Measurements from ENCODE around the gene TASOR. TPM values are rescaled to one million over a fixed set of nuclear protein-coding genes. Genes with fewer than 3 reads are reported as not detected.
"Not testable (repeated sequence)": the region's sequence is repeated elsewhere in the genome, so short reads cannot be mapped to it uniquely, and the experiment has no call there.

TASOR gene
- total RNA-seq, 1 donor from 2014 or later = 53.4 TPM

GRCh38 chr3:56702490-56703315 lies 19.6 kb upstream of the TASOR start:
- Histone ChIP-seq H3K4me1 (no peaks in the 10 kb centered on the region), H3K9me3 (no peaks in the 10 kb centered on the region), H3K27me3 (no peaks in the 10 kb centered on the region), H3K36me3 (no peaks in the 10 kb centered on the region), H3K27ac (no peak overlapping the region), H3K4me3 (no peak overlapping the region)
- peak; percentile 74 to 91 (median 86) for TF ChIP-seq CTCF (IDR thresholded peaks at IDR 0.05)
- intact Hi-C loops (cut with DNase I) = loop anchor here (1.0 to 10.0 kb wide), 3 partner anchors 96 to 382 kb away; no protein-coding TSS in a partner anchor
- DNase-seq (ENCODE audit: low spot score in 2 of 2) = peak in 1 of 2 donors; percentile 70

GRCh38 chr3:56700151-56700550 lies 17.1 kb upstream of the TASOR start:
- TF ChIP-seq CTCF (IDR thresholded peaks at IDR 0.05) = no peak
- Histone ChIP-seq H3K4me1 (no peaks in the 10 kb centered on the region), H3K27ac (no peak overlapping the region), H3K27me3 (no peaks in the 10 kb centered on the region), H3K36me3 (no peaks in the 10 kb centered on the region), H3K4me3 (no peak overlapping the region), H3K9me3 (no peaks in the 10 kb centered on the region)
- no peak for DNase-seq (ENCODE audit: low spot score in 2 of 2)
- intact Hi-C loops (cut with DNase I) = loop anchor here (10.0 kb wide), 1 partner anchor 385 kb away; no protein-coding TSS in a partner anchor

- Histone ChIP-seq H3K4me3 (no peak overlapping the region), H3K9me3 (no peaks in the 10 kb centered on the region), H3K36me3 (no peaks in the 10 kb centered on the region), H3K4me1 (no peaks in the 10 kb centered on the region), H3K27ac (no peak overlapping the region), H3K27me3 (no peaks in the 10 kb centered on the region)
- intact Hi-C loops (cut with DNase I) = no loop called here
- no peak for DNase-seq (ENCODE audit: low spot score in 2 of 2)
- no peak for TF ChIP-seq CTCF (IDR thresholded peaks at IDR 0.05)
Measured at GRCh38 chr3:56694867-56695683, 12.0 kb upstream of the TASOR start.

GRCh38 chr3:56693750-56694149 lies 10.7 kb upstream of the TASOR start:
- Histone ChIP-seq H3K9me3 (no peaks in the 10 kb centered on the region), H3K4me1 (no peaks in the 10 kb centered on the region), H3K4me3 (no peak overlapping the region), H3K27ac (no peak overlapping the region), H3K36me3 (no peaks in the 10 kb centered on the region), H3K27me3 (no peaks in the 10 kb centered on the region)
- intact Hi-C loops (cut with DNase I) = no loop called here
- DNase-seq (ENCODE audit: low spot score in 2 of 2) = peak; percentile 24 to 69
- no peak for TF ChIP-seq CTCF (IDR thresholded peaks at IDR 0.05)

- H3K27me3 ChIP-seq; H3K4me3 ChIP-seq; H3K27ac ChIP-seq; intact Hi-C loops (cut with DNase I); H3K4me1 ChIP-seq; H3K36me3 ChIP-seq; H3K9me3 ChIP-seq; DNase-seq (ENCODE audit: low spot score in 2 of 2): not testable (repeated sequence)
Measured at GRCh38 chr3:56692520-56693433, 9.7 kb upstream of the TASOR start.

- H3K9me3 ChIP-seq; H3K36me3 ChIP-seq; H3K27ac ChIP-seq; H3K4me1 ChIP-seq; intact Hi-C loops (cut with DNase I); DNase-seq (ENCODE audit: low spot score in 2 of 2); H3K4me3 ChIP-seq; H3K27me3 ChIP-seq: not testable (repeated sequence)
Measured at GRCh38 chr3:56692001-56692365, 8.9 kb upstream of the TASOR start.
